C4-2B (cell line): ENCODE results near the gene NEO1.
"Not testable (repeated sequence)": the region's sequence is repeated elsewhere in the genome, so short reads cannot be mapped to it uniquely, and the experiment has no call there.

Experiments used
- H3K27ac ChIP-seq: fragments of 450-650 bp; 2 replicates; pipeline ENCODE4 v1.5.1; 2017
- ZFX ChIP-seq: fragments of 450-650 bp; IDR thresholded peaks from 2 replicates; pipeline ENCODE4 v1.6.1; 2017
- TF ChIP-seq, protein P1 (sequence below): fragments of 450-650 bp; conservative IDR thresholded peaks from 2 replicates; pipeline ENCODE4 v1.5.1; 2017; ENCODE audit warnings: mild to moderate bottlenecking

NEO1 gene

DNA sequence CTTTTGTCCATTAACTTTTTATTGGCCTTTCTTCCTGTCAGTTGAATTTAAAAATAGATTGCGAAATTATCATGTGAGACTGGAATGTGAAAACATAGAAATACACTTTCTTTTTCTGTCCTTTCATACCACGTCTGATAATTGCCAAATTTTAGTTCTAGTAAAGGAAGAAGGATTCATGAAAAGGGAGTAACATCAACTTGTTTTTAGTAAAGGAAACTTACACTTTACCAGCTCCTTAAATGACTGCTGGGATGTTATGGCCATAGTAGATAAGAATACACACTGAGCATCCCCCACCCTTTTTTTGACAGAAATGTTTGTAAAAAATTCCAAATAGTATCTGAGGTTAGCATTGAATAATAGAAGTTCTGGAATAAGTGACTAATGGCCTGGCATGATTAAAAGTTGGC is 137.9 kb downstream of the NEO1 start:
- H3K27ac ChIP-seq, result no peak overlapping the region
- no peak for TF ChIP-seq ZFX
- TF ChIP-seq, protein P1, sequence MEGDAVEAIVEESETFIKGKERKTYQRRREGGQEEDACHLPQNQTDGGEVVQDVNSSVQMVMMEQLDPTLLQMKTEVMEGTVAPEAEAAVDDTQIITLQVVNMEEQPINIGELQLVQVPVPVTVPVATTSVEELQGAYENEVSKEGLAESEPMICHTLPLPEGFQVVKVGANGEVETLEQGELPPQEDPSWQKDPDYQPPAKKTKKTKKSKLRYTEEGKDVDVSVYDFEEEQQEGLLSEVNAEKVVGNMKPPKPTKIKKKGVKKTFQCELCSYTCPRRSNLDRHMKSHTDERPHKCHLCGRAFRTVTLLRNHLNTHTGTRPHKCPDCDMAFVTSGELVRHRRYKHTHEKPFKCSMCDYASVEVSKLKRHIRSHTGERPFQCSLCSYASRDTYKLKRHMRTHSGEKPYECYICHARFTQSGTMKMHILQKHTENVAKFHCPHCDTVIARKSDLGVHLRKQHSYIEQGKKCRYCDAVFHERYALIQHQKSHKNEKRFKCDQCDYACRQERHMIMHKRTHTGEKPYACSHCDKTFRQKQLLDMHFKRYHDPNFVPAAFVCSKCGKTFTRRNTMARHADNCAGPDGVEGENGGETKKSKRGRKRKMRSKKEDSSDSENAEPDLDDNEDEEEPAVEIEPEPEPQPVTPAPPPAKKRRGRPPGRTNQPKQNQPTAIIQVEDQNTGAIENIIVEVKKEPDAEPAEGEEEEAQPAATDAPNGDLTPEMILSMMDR, result no peak

DNA sequence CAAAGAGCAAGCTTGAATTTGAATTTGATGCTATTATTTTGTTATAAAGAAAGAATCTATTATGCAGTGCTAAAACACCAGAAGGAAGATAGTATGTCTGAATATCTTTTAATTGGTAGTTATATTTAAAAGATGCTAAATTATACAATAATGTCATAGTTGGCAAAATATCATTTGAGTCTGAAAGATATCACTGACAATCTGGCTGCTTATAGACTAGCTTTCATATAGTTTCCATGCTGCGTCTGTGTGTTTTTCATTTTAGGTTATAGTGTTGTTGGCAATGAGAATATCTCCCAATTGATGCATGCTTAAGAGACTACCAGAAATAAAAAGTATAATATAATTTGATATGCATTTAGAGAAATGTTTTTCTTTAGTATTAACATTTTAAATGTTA is 142.9 kb downstream of the NEO1 start:
- H3K27ac ChIP-seq, result no peak overlapping the region
- TF ChIP-seq ZFX, result no peak
- TF ChIP-seq, protein P1, result no peak

DNA sequence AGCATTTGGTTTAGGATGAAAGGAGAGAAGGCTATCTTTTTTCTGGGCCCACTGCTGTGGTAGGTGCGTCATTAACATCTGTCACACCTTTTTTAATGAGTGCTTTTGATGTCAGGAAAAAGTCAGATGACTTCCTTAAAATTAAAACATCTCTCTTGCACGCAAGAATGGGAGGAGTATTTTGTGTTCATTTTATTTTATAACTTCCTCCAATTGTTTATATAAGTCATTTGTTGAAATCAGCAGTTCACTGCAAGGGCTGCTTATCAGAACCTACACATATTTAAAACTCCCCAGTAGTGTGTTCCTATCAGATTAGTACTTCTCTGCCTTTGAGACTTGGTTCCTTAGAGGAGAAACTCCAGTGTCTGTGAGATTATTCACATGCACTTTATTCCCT is 143.8 kb downstream of the NEO1 start:
- no peak for TF ChIP-seq ZFX
- TF ChIP-seq, protein P1, result no peak

GRCh38 chr15:73200339-73200738 is 148.1 kb downstream of the NEO1 start:
- no peak overlapping the region for H3K27ac ChIP-seq
- TF ChIP-seq, protein P1, result no peak
- no peak for TF ChIP-seq ZFX

More for the DNA sequence above, 143.8 kb downstream of the NEO1 start:
- no peak overlapping the region for H3K27ac ChIP-seq

- TF ChIP-seq, protein P1, result no peak
- no peak for TF ChIP-seq ZFX
- H3K27ac ChIP-seq, result no peak overlapping the region
Observed at GRCh38 chr15:73210630-73211029, 158.4 kb downstream of the NEO1 start.

GRCh38 chr15:73212424-73212823 is 160.2 kb downstream of the NEO1 start:
- TF ChIP-seq, protein P1, result no peak
- H3K27ac ChIP-seq, result no peak overlapping the region

- H3K27ac ChIP-seq, result not testable (repeated sequence)
Observed at GRCh38 chr15:73221450-73221849, 169.2 kb downstream of the NEO1 start.

GRCh38 chr15:73225358-73226015 is 173.2 kb downstream of the NEO1 start:
- TF ChIP-seq, protein P1, result no peak
- TF ChIP-seq ZFX, result no peak
- no peak overlapping the region for H3K27ac ChIP-seq
